ENCODE results near the gene RDH13. TPM values are rescaled to one million over a fixed set of nuclear protein-coding genes. Genes with fewer than 3 reads are reported as not detected.

RDH13 gene
- total RNA-seq, 1 experiment from 2014 or later, result 39.5 TPM

DNA sequence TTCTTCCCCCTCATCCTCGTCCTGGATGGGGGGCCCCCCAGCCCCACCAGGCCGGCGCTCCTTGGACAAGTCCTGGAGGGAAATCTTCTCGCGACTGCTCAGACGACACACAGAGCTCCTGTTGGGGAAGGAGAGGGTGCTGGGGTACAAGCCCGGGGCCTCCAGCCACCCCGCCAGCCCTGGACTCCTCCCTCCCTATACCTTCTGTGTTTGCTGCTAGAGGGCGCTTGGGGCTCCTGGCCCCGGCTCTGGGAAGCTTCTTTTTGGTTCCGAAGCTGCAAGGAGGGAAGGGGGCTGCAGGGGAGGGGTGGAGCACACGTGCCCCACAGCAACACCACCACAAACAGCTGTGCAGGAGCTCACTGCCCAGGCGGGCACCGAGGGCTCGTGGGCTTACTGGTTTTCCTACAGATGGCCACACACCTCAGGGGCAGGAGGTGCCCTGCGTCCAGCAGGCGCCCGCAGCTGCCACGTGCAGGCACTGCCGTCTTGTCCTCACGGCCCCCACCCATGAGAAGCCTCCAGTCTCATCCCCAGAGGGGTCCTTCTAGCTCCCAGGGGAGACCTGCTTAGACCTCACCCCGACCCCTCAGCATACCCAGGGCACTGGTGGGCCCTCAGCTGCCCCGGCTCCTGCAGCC is 33.2 kb upstream of the RDH13 start:
- Mint-ChIP-seq H3K36me3 (peaks cover 4% of the 10 kb centered on the region; the same call in 1 of the 2 replicates), H3K27ac (no peak overlapping the region), H3K4me1 (peaks cover 14% of the 10 kb centered on the region), H3K27me3 (ENCODE audit: low read depth) (no peaks in the 10 kb centered on the region; the same call in 1 of the 2 replicates), H3K4me3 (no peak overlapping the region), H3K9me3 (no peaks in the 10 kb centered on the region)
- ATAC-seq (peak; percentile 12), DNase-seq (ENCODE audit: low spot score) (peak; percentile 45)
- ChIA-PET CTCF (interaction anchor here (0.7 to 2.9 kb wide), 16 partner anchors 9 to 215 kb away, joined by 3 to 23 read pairs (median 4); partner anchors contain the start of genes DNAAF3, EPS8L1, PPP1R12C and RDH13), POLR2A (interaction anchor here (0.8 to 1.2 kb wide), 3 partner anchors 8 to 45 kb away, joined by 3 to 8 read pairs (median 4); partner anchors contain the start of gene PPP1R12C)
- TF ChIP-seq PREB (CRISPR knock-in tag; IDR thresholded peaks at IDR 0.05; ENCODE audit: borderline replicate concordance) (no peak), MYBL2 (CRISPR knock-in tag; IDR thresholded peaks at IDR 0.05) (no peak), GRHL2 (CRISPR knock-in tag; IDR thresholded peaks at IDR 0.05; ENCODE audit: insufficient replicate concordance, severe bottlenecking) (no peak)

DNA sequence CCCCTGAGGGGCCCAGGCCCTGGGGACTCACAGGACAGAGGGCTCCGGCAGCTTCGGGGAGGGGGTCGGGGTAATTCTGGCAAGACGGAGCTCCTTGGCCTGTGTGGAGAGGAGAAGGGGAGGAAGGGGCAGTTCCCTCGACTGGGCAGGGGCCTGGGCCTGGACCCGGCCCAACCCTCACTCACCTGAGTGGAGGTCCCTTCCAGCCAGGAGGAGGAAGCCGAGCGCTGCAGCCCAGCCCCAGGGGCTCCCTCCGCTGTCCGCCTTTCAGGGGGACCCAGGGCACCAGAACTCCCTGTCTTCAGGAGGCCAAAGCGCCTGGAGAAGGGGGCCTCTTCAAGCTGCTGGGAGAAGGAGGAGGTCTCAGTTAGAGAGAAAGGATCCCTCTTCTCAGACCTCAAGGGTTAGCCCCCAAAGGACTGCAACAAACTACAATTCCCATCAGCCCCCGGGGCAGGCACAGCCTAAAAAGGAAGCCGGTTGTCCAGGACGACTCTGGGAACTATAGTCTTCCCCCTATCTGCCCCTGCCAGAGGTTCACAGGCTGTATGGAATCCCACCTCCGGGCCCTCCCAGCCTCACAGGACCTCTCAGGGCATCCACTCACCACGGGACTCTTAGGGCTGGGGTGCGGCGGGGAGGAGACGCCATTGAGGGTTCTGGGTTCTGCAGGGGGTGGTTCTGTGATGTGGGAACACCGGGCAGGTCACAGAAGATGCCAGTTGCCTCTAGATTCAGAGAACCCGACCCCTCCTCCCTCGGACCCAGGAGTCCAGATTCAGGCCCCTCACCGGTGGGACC is 32.5 kb upstream of the RDH13 start:
- Mint-ChIP-seq H3K4me1 (peaks cover 14% of the 10 kb centered on the region), H3K4me3 (no peak overlapping the region), H3K9me3 (no peaks in the 10 kb centered on the region), H3K36me3 (peaks cover 8% of the 10 kb centered on the region; the same call in 1 of the 2 replicates), H3K27ac (no peak overlapping the region), H3K27me3 (ENCODE audit: low read depth) (no peaks in the 10 kb centered on the region; the same call in 1 of the 2 replicates)
- DNase-seq (ENCODE audit: low spot score) (peak; percentile 60), ATAC-seq (peak; percentile 16)
- TF ChIP-seq ZNF121 (CRISPR knock-in tag; IDR thresholded peaks at IDR 0.05) (no peak), NR3C1 (CRISPR knock-in tag; conservative IDR thresholded peaks at IDR 0.05; ENCODE audit: low read depth) (no peak), SMAD3 (CRISPR knock-in tag; IDR thresholded peaks at IDR 0.05; ENCODE audit: borderline replicate concordance) (no peak), PREB (CRISPR knock-in tag; IDR thresholded peaks at IDR 0.05; ENCODE audit: borderline replicate concordance) (no peak), ATF2 (CRISPR knock-in tag; IDR thresholded peaks at IDR 0.05; ENCODE audit: borderline replicate concordance, low read depth) (no peak), HMGA2 (CRISPR knock-in tag; IDR thresholded peaks at IDR 0.05) (no peak), ZBTB43 (CRISPR knock-in tag; IDR thresholded peaks at IDR 0.05) (no peak), SMAD4 (CRISPR knock-in tag; IDR thresholded peaks at IDR 0.05) (no peak)
- TF ChIP-seq, protein P1, sequence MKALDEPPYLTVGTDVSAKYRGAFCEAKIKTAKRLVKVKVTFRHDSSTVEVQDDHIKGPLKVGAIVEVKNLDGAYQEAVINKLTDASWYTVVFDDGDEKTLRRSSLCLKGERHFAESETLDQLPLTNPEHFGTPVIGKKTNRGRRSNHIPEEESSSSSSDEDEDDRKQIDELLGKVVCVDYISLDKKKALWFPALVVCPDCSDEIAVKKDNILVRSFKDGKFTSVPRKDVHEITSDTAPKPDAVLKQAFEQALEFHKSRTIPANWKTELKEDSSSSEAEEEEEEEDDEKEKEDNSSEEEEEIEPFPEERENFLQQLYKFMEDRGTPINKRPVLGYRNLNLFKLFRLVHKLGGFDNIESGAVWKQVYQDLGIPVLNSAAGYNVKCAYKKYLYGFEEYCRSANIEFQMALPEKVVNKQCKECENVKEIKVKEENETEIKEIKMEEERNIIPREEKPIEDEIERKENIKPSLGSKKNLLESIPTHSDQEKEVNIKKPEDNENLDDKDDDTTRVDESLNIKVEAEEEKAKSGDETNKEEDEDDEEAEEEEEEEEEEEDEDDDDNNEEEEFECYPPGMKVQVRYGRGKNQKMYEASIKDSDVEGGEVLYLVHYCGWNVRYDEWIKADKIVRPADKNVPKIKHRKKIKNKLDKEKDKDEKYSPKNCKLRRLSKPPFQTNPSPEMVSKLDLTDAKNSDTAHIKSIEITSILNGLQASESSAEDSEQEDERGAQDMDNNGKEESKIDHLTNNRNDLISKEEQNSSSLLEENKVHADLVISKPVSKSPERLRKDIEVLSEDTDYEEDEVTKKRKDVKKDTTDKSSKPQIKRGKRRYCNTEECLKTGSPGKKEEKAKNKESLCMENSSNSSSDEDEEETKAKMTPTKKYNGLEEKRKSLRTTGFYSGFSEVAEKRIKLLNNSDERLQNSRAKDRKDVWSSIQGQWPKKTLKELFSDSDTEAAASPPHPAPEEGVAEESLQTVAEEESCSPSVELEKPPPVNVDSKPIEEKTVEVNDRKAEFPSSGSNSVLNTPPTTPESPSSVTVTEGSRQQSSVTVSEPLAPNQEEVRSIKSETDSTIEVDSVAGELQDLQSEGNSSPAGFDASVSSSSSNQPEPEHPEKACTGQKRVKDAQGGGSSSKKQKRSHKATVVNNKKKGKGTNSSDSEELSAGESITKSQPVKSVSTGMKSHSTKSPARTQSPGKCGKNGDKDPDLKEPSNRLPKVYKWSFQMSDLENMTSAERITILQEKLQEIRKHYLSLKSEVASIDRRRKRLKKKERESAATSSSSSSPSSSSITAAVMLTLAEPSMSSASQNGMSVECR (CRISPR knock-in tag; IDR thresholded peaks at IDR 0.05; ENCODE audit: borderline replicate concordance), result no peak
- ChIA-PET POLR2A (interaction anchor here (0.8 to 1.6 kb wide), 4 partner anchors 9 to 45 kb away, joined by 3 to 8 read pairs (median 6); partner anchors contain the start of gene PPP1R12C), CTCF (interaction anchor here (1.0 to 2.9 kb wide), 17 partner anchors 8 to 408 kb away, joined by 3 to 23 read pairs (median 4); partner anchors contain the start of genes DNAAF3, EPS8L1, PPP1R12C and RDH13)
